NCI-H128 (cell line): Measurements from ENCODE around the gene DOCK9.
"Not testable (repeated sequence)": the region's sequence is repeated elsewhere in the genome, so short reads cannot be mapped to it uniquely, and the experiment has no call there.

Experiments used
- DNase-seq: peaks from one replicate; lab custom pipeline; 2025; ENCODE audit not compliant: unreplicated experiment; lab: John Stamatoyannopoulos, UW

The DOCK9 gene

DNA sequence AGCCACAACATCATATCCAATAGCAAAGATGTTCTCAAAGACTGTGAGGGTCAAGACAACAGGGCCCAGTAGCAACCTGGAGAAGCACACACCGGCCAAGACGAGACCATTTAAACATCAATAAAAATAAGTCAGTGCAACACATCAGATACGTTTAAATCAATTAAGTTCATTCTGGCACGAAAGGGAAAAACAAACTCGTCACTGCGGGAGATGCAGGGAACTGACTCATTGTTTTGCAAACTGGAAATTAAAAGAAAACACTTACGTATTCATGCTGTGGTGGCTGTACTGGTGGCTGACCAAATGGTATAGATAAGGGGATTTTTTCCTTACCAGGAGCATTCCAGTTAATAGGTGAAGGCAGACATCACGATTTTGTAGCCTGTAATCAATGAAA, 199.1 kb downstream of the DOCK9 start:
- no peak for DNase-seq

DNA sequence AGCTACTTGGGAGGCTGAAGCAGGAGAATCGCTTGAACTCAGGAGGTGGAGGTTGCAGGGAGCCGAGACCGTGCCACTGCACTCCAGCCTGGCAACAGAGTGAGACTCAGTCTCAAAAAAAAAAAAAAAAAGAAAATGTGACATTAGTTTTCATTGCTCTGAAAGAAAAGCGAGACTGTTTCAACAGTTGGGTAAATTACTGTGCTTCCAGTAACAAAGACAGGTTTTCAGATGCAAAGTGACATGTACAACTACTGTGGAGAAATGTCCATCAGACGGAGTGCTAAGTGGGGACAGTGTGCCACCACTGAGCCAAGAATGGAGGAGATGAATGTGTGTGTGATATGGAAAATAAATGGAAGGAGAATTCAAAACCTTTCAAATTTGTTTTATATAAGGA, 201.2 kb downstream of the DOCK9 start:
- no peak for DNase-seq

GRCh38 chr13:98775844-98776598, 201.8 kb downstream of the DOCK9 start:
- no peak for DNase-seq

DNA sequence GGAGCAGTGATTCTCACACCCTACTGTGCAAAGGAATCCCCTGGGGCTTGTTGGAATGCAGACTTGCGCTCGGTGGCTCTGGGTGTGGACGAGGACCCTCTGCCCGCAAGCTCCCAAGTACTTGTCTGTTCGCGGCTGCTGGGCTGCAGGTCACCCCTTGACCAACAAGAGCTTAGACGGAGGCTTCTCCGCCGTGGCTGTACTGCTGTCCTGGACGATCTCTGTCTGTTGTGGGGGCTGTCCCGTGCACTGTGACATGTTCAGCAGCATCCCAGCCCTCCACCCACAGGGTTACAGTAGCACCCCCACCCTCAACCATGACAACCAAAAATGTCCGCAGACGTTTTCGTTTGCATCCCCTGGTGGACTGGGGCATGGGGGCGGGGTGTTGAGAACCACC, 202.5 kb downstream of the DOCK9 start:
- DNase-seq: no peak

DNA sequence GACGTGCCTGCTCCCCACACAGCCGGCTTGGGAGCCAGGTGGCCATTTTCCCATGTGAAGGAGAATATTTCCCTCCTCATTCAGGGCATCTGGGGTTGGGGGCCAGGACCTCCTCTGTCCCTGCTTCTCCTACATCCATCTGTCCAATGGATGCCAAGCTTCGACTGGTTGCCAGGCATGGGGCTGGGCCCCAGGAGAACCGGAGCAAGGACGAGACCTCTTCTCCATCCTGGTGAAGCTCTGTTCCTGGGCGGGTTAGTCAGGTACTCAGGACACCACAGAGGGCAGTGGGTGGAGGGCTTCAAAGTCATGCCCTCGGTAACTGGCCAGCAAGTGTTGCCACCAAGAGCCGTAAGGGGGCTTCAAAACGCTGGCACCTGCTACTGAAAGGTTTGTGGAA, 203.1 kb downstream of the DOCK9 start:
- no peak for DNase-seq

DNA sequence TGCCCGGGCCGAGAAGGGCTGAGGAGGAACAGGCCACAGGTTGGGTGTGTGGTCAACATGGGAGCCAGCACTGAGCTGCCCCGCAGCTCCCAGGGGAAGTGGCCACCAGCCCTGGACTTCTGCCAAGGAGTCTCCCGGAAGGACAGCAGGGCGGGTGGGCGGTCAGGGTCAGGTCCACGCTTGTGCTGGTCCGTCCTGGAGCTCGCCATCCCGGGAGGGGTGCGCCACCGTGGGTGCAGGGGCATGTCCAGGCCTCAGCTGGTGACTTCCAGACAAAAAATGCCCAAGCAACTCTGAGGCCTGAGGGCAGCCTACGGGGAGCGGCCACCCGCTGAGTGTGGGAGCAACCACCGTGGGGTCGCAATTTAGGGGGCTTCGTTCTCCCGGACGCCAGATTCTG, 203.9 kb downstream of the DOCK9 start:
- DNase-seq: no peak

GRCh38 chr13:98772794-98773452, 204.9 kb downstream of the DOCK9 start:
- DNase-seq: no peak

GRCh38 chr13:98771838-98772611, 205.8 kb downstream of the DOCK9 start:
- DNase-seq: no peak

DNA sequence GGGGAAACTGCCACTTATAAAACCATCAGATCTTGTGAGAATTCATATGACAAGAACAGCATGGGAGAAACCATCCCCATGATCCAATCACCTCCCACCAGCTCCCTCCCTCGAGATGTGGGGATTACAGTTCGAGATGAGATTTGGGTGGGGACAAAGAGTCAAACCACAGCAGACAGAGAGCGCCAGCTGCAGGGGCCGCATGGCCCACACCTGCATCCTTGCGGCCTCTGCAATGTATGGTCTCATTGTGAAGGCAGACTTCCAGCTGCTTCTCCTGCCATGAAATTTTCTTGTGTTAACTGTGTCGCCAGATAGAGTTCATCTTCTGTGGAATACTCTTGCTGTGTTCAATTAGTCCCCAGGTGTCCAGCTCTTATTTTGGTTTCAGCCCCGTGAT, 208.1 kb downstream of the DOCK9 start:
- no peak for DNase-seq

DNA sequence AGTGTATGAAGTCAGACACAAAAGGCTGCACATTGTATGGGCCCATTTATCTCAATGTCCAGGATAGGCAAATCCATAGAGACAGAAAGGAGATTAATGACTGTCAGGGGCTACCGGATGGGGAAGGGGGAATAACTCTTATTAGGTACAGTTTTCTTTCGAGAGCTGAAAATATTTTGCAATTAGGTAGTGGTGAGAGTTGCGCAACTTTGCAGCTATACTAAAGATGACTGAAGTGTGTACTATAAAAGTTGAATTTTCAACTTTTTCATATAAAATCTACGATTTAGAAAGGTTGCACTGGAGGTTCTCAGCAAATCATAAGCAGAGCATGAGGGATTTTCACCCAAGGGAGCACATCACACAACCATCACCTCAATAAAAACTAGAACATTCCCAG, 209.3 kb downstream of the DOCK9 start:
- no peak for DNase-seq

GRCh38 chr13:98766697-98767096, 211.2 kb downstream of the DOCK9 start:
- DNase-seq: no peak

GRCh38 chr13:98765996-98766519, 211.8 kb downstream of the DOCK9 start:
- no peak for DNase-seq

- DNase-seq: no peak
Observed at GRCh38 chr13:98761986-98762616, 215.8 kb downstream of the DOCK9 start.

GRCh38 chr13:98761126-98761985, 216.5 kb downstream of the DOCK9 start:
- no peak for DNase-seq

GRCh38 chr13:98755729-98756128, 222.1 kb downstream of the DOCK9 start:
- DNase-seq: no peak

- no peak for DNase-seq
Observed at GRCh38 chr13:98755116-98755515, 222.7 kb downstream of the DOCK9 start.

DNA sequence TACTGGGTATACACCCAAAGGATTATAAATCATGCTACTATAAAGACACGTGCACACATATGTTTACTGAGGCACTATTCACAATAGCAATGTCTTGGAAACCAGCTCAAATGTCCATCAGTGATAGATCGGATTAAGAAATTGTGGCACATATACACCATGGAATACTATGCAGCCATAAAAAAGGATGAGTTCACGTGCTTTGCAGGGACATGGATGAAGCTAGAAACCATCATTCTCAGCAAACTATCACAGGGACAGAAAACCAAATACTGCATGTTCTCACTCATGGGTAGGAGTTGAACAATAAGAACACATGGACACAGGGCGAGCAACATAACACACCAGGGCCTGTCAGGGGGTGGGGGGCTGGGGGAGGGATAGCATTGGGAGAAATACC, 223.4 kb downstream of the DOCK9 start:
- not testable (repeated sequence) for DNase-seq

- no peak for DNase-seq
Observed at GRCh38 chr13:98752467-98753290, 225.2 kb downstream of the DOCK9 start, which contains the start of gene SLC15A1. Gene SLC15A1, minus strand, starts transcription at chr13:98752672. Its CDS starts 74 bp downstream, at chr13:98752598.

DNA sequence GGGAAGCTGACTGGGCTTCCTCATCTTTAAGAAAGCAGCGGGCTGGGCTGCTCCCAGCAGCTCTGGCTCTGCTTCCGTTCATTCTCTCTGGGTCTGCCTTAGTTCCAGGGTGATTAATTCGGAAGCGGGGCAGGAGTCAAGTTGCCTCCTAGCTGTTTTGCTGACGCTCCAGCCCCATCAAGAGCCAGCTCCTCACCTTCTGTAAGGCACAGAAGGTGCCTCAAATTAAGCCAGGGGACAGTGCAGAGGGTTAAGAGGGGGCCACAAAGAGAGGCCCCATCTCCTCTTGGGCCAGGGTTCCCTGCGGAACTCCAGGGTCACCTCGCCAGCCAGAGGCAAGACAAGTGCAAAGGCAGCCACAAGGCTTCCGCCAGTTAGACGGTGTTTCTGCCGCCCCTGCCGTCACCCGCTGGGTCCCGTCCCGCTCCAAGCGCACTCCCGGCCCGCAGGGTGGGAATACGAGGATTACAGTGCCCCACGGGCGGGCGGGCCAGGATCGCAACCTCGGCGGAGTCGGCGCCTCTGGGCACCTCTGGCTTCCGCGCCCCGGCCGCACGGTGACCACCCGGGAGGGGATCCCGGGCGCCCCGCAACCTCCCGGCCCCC, 225.9 kb downstream of the DOCK9 start:
- no peak for DNase-seq
